Stimulated activated CD4-positive, alpha-beta T cell treated with anti-CD3 and anti-CD28 coated beads, Interleukin-2, amount 100 ng/mL, for 48 hours (primary cell): ENCODE results near the gene GATAD2A.

Source experiments
- DNase-seq, 2 donors: peaks; one replicate each; pipeline ENCODE4 v3.0.0-alpha.2; 2020

Gene GATAD2A

GRCh38 chr19:19549804-19550464, 144.5 kb downstream of the GATAD2A start:
- no peak for DNase-seq

DNA sequence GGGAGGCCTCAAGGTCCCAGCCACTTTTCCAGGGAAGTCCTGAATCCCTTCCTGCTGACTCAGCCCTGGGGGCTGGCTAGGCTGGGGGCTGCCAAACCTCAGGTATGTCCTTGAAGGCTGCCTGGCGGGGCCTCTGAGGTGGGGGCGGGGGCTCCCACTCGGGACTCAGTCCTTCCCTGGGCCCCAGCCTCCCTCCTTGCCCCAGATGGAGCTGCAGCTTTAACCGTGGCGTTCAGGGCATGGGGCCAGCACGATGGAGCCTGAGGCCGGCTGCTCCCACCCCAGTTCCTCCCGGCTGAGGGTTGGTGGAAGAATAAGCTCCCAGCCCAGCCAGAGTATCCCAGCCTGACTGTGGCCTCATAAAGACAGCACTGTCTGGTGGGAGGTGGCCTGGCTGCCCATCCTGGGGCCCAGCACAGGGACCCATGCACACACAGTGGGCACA, 145.0 kb downstream of the GATAD2A start:
- DNase-seq, result no peak

GRCh38 chr19:19550972-19551852, 145.7 kb downstream of the GATAD2A start:
- DNase-seq, result no peak

DNA sequence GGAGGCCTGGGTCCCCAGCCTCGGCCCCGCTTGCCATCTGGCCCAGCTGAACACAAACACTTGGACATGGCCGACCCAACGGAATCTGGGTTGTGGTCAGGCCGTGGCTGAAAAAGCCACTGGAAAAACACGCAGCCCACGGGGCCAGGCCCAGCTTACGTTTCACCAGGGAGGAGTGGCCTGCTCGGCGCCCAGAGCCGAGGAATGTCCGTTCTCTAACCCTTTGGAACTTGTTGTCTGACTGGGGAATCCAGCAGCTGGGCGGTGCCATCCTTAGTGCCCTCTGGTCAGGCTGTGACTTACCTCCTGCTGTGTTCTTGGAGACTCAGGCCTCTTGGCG, 146.3 kb downstream of the GATAD2A start:
- no peak for DNase-seq

DNA sequence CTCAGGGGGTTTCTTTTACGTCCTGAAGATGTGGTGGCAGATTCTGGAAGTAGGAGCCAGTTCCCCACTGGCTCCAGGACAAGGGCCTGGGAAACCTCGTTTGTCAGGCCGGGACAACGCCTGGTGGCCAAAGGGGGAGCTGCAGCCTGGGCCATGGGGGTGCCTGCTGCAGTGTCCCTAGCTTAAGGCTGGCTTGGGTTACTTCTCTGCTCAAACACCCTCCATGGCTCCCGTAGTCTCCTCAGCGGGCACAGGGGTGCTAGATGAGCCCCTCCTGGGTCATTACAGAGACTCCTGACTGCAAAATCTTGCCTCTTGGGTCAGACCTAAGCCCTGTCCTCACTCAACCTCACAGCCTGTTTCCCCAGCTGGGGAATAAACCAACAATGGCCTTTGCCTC, 147.3 kb downstream of the GATAD2A start:
- DNase-seq, result no peak

- no peak for DNase-seq
Measured at GRCh38 chr19:19553670-19554069, 148.2 kb downstream of the GATAD2A start.

DNA sequence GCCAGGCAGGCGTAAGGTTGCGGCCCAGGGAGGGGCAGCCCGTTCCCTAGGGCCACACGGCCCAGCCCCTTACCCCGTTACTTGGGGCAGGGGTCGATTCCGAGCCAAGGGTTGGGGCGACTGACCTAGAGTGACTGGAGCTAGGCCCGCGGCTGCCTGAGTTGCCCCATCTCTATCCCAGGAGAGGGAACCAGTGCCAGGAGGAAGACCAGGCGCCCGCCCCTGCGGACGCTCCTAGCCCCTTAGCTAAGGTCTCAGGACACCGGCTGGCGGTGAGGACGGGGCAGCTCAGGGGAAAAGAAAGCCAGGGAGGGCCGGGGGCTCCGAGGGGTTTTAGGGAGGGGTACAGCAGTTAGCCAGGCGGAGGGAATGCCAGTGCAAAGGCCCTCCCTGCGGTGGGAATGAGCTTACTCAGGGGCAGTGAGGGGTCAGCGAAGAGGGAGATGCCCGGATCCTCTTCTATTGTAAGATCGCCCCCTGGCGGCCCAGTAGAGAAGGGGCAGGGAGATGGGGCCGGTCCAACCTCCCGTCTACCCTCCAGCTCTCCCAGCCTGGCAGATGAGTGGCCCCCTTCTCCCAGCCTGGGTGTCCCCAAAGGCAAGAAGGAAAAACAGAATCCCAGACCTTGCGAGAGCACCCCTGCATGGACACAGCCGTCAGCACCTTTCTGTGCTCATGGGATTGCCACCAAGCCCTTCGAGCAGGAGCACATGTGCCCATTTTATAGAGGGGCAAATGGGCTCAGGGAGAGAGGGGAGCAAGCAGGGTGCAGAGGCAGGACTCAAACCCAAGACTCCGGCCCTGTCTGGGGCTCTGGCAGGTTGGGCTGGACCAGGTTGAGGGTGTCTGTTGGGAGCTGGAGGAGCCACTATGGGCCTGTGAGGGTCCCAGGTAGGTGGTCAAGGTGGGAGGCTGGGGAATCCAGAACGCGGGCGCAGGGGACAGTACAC, 148.9 kb downstream of the GATAD2A start:
- peak; percentile 67 to 69 for DNase-seq

- DNase-seq, result no peak
Measured at GRCh38 chr19:19558055-19558454, 152.6 kb downstream of the GATAD2A start.
